ENCODE data around the gene ARAP2. TPM values are rescaled to one million over a fixed set of nuclear protein-coding genes. Genes with fewer than 3 reads are reported as not detected.

ARAP2 gene
- total RNA-seq, result 10 to 100 TPM; 10.1 to 12.8 TPM
- long read RNA-seq, donor 1, result 0 reads
- long read RNA-seq, donor 2, result 0 reads

DNA sequence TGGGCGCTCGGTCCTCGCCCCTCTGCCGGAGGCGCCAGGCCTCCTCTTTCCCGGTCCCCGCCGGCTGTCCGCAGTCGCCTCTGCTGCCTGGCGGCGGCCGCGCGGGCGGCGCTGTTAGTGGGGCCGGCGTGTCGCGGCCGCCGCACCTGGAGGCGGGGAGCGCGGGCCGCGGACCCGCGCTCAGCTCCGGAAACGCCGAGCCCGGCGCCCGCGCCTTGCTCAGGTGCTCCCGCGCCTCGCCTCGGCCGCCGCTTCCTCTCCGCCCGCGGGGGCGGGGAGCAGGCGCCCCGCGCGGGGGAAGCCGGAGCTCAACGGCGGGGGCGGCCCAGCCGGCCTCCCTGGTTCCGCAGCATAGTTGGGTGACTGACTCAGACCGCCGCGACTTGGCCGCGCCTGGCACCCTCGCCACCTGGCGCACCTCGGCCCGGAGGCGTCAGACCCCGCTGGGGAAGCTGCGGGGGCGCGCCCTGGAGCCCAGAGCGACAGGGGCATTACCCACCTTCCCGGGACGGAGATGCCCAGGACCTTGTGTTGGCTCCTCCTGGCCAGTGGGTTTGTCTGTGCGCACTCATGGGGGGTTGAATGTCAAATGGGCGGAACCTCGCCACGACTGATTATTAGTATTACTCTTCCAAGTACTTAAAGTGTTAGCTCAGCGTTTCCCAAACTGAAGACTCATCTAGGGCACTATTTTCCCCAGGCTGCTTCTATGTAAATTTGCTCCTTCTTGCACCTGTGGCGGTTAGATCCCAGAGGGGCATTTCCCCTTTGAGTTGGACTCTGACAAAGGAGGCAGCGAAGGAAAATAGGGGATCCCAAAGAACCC, at the start of gene ARAP2:
TSS of gene ARAP2 (minus strand) at position 258 of the 826 bp plus-strand sequence. CDS start 15,028 bp downstream, outside the sequence.
- intact Hi-C loops (cut with DNase I), result no loop called here
- DNase-seq (ENCODE audit: low spot score), result peak; percentile 84

DNA sequence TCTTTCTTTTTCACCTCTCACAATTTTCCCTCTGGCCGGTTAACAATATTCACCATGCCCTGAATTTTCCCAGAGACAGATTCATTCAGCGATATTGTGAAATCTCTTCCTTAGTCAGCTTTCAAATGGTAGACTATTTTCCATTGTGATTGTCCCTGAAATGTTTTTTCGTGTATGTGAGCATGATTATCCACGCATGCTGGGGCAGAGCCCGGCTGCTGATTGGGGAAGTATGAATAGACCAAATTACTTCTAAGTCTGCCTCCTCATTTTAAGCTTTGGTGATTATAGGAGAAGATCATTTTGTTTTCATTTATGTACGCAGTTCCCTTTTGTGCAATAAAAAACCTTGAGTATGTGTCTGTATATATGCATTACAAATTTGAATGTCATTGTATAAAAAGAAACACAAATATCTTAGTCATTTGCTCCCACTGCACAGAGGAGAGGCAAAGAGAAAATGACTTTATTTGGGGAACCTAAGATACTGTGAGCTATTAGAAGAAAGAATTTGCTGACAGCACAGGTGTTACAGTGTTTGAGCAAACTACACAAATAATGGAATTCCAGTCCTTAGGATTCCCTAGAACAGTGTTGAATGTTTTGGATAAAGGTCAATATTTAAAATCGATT, 48.4 kb upstream of the ARAP2 start:
- intact Hi-C loops (cut with DNase I), result no loop called here
- no peak for DNase-seq (ENCODE audit: low spot score)

- intact Hi-C loops (cut with DNase I), result no loop called here
- no peak for DNase-seq (ENCODE audit: low spot score)
These were observed 46.3 kb upstream of the ARAP2 start for GRCh38 chr4:36290641-36291040.

DNA sequence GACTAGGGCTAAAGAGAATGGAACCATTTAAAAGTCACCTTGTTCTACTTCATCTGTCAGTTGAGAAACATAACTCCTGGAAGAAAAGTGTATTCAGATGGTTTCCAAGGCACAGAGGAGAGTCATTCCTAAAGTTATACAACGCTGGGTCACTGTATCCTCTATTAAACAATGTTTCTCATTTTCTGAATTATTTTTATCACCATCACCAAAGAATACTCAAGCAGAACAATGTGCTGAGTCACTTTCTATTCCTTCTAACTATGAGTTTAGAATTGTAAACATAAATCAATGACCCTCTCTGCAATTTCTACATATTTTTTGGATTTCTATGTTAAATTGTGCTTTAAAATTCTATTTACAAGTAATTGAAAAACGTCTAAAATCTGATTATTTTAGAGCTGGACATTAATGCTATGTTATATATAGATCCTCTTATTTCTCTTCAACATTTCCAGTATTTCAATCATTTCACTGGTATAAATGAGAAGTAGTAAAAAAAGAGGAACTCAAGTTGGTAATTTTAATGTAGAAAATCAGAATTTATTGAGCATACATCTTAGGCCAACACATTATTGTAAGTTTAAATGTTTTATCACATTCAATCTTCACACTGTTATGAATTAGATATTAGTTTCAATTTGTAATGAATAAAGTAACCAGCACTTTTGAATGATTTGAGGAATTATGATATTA, 44.6 kb upstream of the ARAP2 start:
- intact Hi-C loops (cut with DNase I), result no loop called here
- no peak for DNase-seq (ENCODE audit: low spot score)

DNA sequence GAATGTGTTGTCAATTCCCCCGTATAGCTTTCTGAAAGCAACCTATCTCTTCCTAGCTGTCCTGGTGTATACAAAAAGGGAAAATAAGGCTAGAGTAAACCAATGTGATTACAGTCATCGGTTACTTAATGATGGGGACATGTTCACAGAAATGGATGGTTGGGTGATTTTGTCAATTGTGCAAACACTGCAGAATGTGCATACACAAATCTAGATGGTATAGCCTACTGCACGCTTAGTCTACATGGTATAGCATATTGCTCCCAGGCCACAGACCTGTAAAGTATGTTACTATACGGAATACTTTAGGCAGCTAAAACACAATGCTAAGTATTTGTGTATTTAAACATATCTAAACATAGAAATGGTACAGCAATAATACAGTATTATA, 42.2 kb upstream of the ARAP2 start:
- intact Hi-C loops (cut with DNase I), result no loop called here
- DNase-seq (ENCODE audit: low spot score), result no peak

DNA sequence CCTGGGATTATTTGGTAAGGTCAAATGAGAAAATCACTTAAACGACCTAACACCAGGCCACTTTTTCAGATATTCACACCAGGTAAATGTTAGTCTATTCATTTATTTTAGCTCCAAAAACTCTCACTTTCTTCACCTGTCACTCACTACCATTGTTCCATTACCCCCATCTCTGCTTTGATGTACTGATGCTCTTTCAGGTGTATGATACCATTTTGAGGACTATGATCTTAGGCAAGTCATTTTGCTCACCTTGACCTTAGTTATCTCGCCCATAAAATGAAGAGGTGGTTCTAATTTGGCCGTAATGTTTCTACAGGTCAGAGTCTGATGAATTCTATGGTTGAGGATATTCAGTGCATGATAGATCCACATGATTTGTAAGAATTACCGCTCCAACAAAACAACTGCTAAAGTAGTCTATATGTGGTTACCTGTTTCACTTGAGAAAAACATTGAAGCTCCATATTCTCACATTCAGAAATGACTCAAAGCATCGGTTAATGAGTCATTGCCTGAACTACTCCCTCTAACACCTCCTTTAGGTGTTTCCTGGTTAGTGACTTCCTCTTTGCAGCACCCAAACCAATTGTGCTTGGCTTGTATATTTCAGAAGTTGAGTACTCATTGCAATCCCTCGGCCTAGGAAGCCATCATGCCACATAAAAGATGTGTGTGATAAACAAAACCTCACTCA, 41.6 kb upstream of the ARAP2 start:
- intact Hi-C loops (cut with DNase I), result no loop called here
- no peak for DNase-seq (ENCODE audit: low spot score)

GRCh38 chr4:36283912-36284465, 39.7 kb upstream of the ARAP2 start:
- no peak for DNase-seq (ENCODE audit: low spot score)

DNA sequence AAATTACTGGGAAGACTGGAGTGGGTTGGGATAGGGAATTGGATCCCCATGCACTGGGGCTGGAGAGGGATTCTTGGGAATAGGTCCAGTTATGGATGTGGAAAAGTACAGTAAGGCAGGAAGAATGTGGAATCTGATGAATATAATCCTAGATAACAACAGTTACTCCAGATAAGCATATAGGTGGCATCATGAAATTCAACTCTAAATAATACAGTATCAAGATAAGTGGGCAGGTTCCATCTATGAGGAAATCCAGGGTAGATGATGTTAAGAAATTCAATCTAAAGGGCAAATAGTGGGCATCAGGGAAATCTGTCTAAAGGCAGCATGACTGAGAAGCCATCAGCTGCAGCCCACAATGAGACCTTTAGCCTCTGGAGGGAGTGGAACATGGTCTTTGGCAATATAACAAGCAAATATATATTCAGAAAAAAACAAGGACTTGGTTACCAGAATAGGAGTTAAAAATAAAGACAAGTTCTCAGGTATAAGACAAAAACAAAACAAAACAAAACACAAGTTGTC, 38.3 kb upstream of the ARAP2 start:
- intact Hi-C loops (cut with DNase I), result no loop called here
- no peak for DNase-seq (ENCODE audit: low spot score)

More at GRCh38 chr4:36283912-36284465, 39.7 kb upstream of the ARAP2 start:
- intact Hi-C loops (cut with DNase I), result no loop called here

GRCh38 chr4:36281384-36282106, 37.2 kb upstream of the ARAP2 start, which contains the start of gene DTHD1:
Gene DTHD1, plus strand, starts transcription at chr4:36281616. Its CDS starts 143 bp downstream, at chr4:36281759.
- intact Hi-C loops (cut with DNase I), result no loop called here
- DNase-seq (ENCODE audit: low spot score), result no peak

- intact Hi-C loops (cut with DNase I), result no loop called here
- DNase-seq (ENCODE audit: low spot score), result no peak
These were observed 36.2 kb upstream of the ARAP2 start for GRCh38 chr4:36280555-36280954.

- intact Hi-C loops (cut with DNase I), result no loop called here
- DNase-seq (ENCODE audit: low spot score), result no peak
These were observed 34.5 kb upstream of the ARAP2 start for GRCh38 chr4:36278789-36279188.

DNA sequence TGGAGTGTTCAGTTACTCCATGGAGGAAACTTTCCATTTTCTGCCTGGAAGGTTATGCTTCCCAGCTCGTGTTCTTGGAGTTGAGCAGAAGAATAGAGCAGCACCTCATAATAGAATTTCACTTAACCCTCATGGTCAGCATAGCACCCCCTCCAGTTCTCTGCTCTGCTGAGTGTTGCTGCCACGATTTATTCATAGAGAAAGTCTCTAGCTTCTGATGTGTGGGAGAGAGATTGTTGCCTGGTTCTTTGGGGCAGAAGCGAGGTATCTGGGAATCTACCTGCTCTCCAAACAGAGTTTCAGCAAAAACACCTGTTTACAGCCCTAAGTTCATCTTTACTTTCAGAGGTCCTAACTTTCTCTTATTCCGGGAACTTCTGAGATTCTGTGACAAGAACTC, 33.2 kb upstream of the ARAP2 start:
- DNase-seq (ENCODE audit: low spot score), result no peak
- intact Hi-C loops (cut with DNase I), result no loop called here

GRCh38 chr4:36274158-36274557, 29.8 kb upstream of the ARAP2 start:
- DNase-seq (ENCODE audit: low spot score), result no peak
- intact Hi-C loops (cut with DNase I), result no loop called here

DNA sequence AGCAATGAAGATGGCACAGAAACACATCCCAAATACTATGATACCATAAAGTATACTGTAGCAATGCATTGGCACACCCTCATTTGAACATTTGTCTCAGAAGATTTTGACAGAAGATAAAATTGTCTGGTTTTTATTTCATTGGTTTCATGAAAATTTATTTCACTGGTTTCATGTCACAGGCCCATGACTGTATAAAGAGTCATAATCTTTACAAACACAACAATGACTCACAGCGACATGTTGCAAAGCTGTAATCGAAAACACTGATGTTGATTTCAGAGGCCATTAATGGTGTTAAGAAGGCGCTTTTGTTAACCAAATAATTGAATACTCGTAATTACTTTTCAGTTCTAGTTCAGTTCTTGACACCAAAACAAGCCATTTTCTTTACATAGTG, 29.0 kb upstream of the ARAP2 start:
- intact Hi-C loops (cut with DNase I), result no loop called here
- no peak for DNase-seq (ENCODE audit: low spot score)

DNA sequence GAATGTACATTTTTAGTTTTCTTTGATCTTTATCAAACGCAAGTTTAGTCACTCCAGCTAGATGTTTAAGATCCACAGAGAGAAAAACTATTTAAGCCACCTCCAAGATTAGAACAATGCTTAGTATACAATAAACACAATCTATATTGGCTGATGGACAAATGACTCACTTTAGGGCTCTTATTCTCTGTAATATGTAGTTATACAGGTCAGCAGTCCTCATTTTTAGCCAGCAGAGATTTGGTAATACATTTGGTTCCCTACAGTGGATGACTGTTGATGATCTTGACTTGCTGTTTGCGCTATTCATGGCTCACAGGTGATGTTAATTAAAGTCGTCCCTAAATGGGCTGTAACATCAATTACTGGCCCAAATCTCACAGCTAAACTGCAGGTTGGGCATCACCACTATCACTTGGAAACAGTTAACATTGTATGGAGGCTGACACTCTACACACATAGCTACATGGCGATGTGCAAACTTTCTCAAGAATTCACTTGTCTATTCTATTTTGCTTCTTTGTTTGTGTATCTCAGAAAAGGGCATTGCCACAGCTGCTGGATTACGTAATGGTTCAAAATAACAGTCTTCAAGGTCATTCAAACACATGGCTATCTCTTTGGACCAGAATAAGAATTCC, 25.3 kb upstream of the ARAP2 start:
- intact Hi-C loops (cut with DNase I), result no loop called here
- DNase-seq (ENCODE audit: low spot score), result no peak

GRCh38 chr4:36269101-36269500, 24.8 kb upstream of the ARAP2 start:
- DNase-seq (ENCODE audit: low spot score), result no peak
- intact Hi-C loops (cut with DNase I), result no loop called here

DNA sequence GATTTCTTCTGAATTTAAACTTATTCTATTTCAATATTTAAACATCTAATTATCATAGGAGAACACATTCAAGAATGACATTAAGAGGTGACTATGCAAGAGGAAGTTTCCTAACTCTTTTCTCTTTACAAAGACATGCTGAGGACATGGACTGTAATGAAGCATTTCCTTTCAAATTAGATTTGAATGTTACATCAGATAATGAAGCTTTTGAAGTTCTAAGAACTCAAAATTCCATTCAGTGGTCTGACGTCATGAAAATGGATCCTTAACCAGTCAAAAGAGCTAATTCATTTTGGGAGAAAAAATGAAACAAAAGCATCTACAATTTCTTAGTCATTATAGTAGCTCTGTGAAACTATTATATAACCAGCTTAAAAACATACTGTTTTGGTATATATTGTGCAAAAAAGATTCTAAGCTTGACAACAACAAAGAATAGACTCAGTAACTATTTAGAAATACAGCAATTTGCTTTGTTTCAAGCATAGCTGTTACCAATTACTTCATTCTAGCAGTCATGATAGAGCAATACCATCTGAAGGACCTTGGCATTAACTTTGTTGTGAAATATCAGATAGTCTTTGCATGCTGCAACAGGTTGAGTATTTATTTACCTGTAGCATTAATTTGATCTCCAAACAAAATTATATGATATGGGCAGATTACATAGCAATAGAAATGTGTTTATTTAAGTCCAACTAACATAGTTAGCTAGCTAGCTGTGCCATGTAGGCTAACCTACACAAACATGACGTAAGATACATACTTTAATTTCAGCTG, 23.4 kb upstream of the ARAP2 start:
- DNase-seq (ENCODE audit: low spot score), result no peak
- intact Hi-C loops (cut with DNase I), result no loop called here
